BJ (cell line): Measurements from ENCODE around the gene TDO2. TPM values are rescaled to one million over a fixed set of nuclear protein-coding genes. Genes with fewer than 3 reads are reported as not detected.

Experiments used
- CTCF ChIA-PET: fragments of 350-600 bp; formaldehyde crosslinking; extraction: SDS; loops from one replicate; lab custom pipeline; 2021; ENCODE audit warnings: antibody characterized with exemption, inconsistent platforms; lab: Yijun Ruan, JAX
- POLR2A ChIA-PET: fragments of 300-600 bp; sonication (Branson Sonifier 250); formaldehyde crosslinking; extraction: SDS; loops from one replicate; lab custom pipeline; 2021; ENCODE audit warnings: antibody characterized with exemption; lab: Charles Lee
- DNase-seq: peaks from one replicate; pipeline ENCODE4 v3.0.0-alpha.2; 2011; ENCODE audit warnings: low read depth
- H3K27me3 ChIP-seq: 2 replicates; pipeline ENCODE4 v1.6.0; 2011; ENCODE audit warnings: low read length; ENCODE audit not compliant: control insufficient read depth, insufficient read depth
- H3K36me3 ChIP-seq: 2 replicates; pipeline ENCODE4 v1.5.1; 2011; ENCODE audit warnings: low read length; ENCODE audit not compliant: control insufficient read depth, insufficient read depth
- H3K4me3 ChIP-seq: 2 replicates; pipeline ENCODE4 v1.5.1; 2011; ENCODE audit warnings: low read depth, mild to moderate bottlenecking, control low read depth, low read length
- polyA plus RNA-seq: library from polyadenylated mRNA; depleted of rRNA; stranded (reverse); fragments of >200 nt; gene quantifications from 2 replicates; pipeline ENCODE4 v1.2.3, GENCODE V29; 2011
- TF ChIP-seq, protein P1 (sequence below): IDR thresholded peaks from 2 replicates; pipeline ENCODE4 v1.5.1; 2011; ENCODE audit warnings: low read depth, mild to moderate bottlenecking, control low read depth, inconsistent platforms, low read length, moderate library complexity; ENCODE audit not compliant: insufficient read depth

The TDO2 gene
- polyA plus RNA-seq, 1 experiment: not detected

DNA sequence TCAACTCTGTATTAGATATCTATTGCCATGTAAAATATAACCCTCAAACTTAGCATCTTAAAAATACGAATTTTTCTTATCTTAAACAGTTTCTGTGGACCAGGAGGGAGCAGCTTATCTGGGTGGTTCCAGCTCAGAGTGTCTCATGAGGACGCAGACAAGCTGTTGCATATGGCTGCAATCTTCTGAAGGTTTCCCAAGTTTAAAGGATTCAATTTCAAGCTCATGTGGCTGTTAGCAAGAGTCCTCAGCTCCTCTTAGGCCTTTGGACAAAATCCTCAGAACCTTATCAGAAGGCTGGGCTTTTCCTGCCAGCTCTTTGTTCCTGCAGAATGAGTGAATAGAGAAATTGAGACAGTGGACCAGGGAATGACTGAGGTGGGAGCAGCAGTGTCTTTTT, 53.0 kb downstream of the TDO2 start:
- ChIA-PET CTCF (interaction anchor here (1.1 to 1.9 kb wide), 3 partner anchors 16 to 213 kb away, joined by 3 to 4 read pairs (median 3); no protein-coding TSS in a partner anchor), POLR2A (no interaction called here)
- no peaks in the 10 kb centered on the region for H3K27me3 ChIP-seq
- no peaks in the 10 kb centered on the region for H3K36me3 ChIP-seq
- H3K4me3 ChIP-seq: no peak overlapping the region
- no peak for DNase-seq
- TF ChIP-seq, protein P1, sequence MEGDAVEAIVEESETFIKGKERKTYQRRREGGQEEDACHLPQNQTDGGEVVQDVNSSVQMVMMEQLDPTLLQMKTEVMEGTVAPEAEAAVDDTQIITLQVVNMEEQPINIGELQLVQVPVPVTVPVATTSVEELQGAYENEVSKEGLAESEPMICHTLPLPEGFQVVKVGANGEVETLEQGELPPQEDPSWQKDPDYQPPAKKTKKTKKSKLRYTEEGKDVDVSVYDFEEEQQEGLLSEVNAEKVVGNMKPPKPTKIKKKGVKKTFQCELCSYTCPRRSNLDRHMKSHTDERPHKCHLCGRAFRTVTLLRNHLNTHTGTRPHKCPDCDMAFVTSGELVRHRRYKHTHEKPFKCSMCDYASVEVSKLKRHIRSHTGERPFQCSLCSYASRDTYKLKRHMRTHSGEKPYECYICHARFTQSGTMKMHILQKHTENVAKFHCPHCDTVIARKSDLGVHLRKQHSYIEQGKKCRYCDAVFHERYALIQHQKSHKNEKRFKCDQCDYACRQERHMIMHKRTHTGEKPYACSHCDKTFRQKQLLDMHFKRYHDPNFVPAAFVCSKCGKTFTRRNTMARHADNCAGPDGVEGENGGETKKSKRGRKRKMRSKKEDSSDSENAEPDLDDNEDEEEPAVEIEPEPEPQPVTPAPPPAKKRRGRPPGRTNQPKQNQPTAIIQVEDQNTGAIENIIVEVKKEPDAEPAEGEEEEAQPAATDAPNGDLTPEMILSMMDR: no peak

DNA sequence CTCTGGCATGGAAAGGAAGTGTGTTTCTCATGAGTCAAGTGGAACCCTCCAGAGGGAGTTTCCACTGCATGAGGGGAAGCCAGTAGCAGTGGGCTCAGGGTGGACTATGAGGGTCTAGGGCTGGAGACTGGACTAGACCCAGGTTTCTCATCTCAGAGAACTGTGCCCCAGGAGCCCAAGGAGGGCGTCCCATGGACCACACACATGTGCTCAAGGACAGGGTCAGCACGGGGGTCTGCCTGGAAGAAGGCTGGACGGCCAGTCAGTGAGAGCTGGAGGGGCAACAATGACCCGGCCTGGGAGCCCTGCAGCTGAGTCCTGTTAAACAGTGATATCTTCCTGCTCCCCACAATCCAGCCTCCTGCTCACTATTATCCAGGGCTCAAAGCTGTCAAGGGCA, 55.9 kb downstream of the TDO2 start:
- no peaks in the 10 kb centered on the region for H3K36me3 ChIP-seq
- no peak for DNase-seq
- TF ChIP-seq, protein P1: no peak
- ChIA-PET CTCF (no interaction called here), POLR2A (no interaction called here)
- no peaks in the 10 kb centered on the region for H3K27me3 ChIP-seq
- no peak overlapping the region for H3K4me3 ChIP-seq

DNA sequence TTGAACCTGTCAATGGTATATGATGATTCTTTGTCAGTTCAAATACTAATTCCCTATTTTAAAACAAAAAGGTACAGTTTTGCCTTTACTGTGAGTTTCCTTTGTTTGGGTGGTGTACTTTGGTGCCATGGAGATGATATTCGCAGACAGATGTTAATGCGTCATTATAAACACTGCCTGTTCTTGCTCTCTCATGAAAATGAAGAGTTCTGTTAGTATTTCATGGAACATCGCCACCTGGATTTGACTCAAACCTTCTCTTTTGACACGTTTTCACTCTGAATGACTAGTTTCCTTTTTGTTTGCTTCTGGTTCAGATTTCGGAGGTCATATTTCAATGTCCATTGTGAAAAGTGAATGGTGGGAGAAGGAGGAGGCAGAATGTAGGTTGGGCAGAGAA, 57.0 kb downstream of the TDO2 start:
- ChIA-PET POLR2A (no interaction called here), CTCF (no interaction called here)
- H3K36me3 ChIP-seq: no peaks in the 10 kb centered on the region
- no peak for DNase-seq
- no peaks in the 10 kb centered on the region for H3K27me3 ChIP-seq
- TF ChIP-seq, protein P1: no peak
- no peak overlapping the region for H3K4me3 ChIP-seq

DNA sequence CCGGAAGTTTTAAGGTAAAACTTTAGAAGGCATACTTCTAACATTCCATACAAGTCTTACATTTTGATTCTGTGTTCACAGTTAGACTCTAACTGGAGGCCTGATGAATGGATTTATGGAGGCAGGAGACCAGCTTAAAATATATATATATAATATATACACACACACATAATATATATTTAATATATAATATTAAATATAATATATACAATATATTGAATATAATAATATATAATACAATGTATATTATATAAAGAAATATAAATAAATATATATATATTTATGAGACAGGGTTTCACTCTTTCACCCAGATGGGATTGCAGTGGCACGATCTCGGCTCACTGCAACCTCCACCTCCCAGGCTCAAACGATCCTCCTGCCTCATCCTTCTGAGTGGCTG, 58.1 kb downstream of the TDO2 start:
- H3K4me3 ChIP-seq: no peak overlapping the region
- CTCF ChIA-PET: no interaction called here
- no peaks in the 10 kb centered on the region for H3K27me3 ChIP-seq
- TF ChIP-seq, protein P1: no peak
- DNase-seq: no peak
- H3K36me3 ChIP-seq: no peaks in the 10 kb centered on the region
- POLR2A ChIA-PET: no interaction called here

DNA sequence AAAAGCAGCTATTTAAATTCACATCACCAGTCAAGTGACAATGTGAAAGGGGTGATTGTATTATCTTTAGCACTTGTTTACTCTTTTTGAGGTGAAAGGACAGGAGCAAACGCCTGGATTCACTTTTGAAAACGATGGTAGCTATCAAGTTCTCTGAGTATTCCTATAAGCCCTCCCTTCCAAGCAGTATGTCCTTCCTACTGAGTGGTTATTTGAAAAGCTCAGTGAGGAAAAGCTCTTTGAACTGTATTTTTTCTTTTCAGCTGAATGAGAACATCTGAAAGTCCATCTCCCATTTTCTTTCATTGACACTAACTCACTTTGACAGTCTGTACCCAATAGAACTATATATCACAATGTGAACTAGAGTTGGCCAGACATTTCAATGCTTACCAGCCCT, 59.3 kb downstream of the TDO2 start:
- TF ChIP-seq, protein P1: no peak

More for the DNA sequence above, 59.3 kb downstream of the TDO2 start:
- Histone ChIP-seq H3K27me3 (no peaks in the 10 kb centered on the region), H3K4me3 (no peak overlapping the region), H3K36me3 (no peaks in the 10 kb centered on the region)
- ChIA-PET POLR2A (no interaction called here), CTCF (interaction anchor here (1.0 to 1.8 kb wide), 2 partner anchors 9 to 13 kb away, joined by 3 to 5 read pairs; no protein-coding TSS in a partner anchor)
- DNase-seq: no peak
